ENCODE measurements around the gene SKA1.
"Not testable (repeated sequence)": the region's sequence is repeated elsewhere in the genome, so short reads cannot be mapped to it uniquely, and the experiment has no call there.

The SKA1 gene

DNA sequence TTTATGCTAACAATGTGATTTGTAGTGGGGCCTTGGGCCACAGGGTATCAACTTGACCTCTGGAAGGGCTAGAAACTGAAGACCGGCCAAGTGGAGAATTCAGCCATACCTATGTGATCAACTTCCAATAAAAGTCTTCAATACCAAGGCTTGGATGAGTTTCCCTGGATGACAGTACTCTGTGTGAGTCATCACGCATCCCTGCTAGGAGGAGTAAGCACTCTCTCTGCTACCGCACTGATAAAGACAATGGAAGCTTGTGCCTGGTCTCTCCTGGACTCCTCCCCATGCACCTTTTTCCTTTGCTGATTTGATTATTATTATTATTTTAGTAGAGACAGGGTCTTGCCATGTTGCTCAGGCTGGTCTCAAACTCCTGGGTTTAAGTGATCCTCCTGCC lies 58.1 kb downstream of the SKA1 start:
- DNase-seq = no peak

DNA sequence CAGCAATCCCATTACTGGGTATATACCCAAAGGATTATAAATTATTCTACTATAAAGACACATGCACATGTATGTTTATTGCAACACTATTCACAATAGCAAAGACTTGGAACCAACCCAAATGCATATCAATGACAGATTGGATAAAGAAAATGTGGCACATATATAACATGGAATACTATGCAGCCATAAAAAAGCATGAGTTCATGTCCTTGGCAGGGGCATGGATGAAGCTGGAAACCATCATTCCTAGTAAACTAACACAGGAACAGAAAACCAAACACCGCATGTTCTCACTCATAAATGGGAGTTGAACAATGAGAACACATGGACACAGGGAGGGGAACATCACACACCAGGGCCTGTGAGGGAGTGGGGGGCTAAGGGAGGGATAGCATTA lies 61.9 kb downstream of the SKA1 start:
- not testable (repeated sequence) for DNase-seq

DNA sequence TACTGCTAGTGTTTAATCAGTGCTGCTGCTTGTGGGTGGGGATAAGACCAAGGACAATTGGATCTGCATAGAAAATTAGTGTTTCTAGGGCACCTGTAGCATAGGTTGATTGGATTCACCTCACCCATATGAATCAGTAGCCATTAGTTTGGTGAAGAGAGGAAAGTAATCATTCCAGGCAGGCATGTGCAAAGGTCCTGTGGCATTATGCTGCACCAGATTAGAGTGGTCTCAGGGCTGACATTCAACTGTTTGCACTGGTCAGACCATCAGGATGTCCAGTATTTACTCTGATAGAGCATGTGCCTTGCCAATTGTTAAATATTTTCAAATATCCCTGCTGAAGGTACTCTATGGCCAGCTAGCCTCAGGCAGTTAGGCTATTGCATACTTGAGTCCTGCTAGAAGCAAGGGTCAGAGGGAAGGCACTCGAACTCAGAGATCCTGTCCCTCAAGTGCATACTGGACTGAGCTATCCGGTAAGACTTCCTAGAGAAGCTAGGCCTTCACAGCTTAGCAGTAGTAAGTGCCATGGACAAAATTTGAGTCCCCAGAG lies 64.7 kb downstream of the SKA1 start:
- no peak for DNase-seq

DNA sequence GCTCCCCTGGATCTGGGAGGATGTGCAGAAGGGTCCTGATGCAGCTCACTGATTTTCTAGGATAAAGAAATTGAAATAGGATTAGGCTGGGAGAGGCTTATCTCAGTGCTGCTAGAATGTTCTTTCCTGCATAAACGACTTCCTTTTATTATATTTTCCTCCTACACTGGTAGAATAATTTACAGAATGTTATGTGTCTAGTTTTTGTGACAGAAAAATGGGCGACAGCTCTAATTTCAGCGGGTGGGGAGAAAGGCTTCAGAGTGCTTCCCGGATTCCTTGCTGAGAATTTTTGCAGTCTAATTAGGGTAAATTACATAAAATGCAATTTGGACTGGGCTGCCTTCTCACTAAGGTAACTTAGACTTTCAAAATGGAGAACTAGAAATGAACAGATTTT lies 66.2 kb downstream of the SKA1 start:
- no peak for DNase-seq

DNA sequence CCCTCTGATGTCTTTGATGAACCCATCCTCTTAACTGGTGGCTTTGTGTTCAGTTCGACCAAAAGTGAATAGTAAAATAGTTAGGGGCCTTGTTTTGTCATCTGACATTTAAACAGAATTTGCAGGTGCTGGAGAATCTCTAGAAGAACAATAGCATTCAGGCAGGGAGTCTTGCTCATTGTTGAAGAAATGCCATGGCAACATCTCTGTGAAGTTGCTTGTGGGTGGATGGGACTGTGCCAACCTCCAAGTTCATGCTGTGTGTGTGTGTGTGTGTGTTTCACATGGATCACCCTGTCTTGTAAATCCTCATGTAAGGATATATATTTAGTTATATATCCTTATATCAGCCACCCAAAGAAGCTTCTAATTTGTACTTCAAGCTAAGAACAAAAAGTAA lies 66.7 kb downstream of the SKA1 start:
- DNase-seq = no peak

All from inflammatory macrophage treated with lipopolysaccharide for 1 hour (primary cell).